Cerebellar nuclear complex (tissue), 1 donor: ENCODE results near the gene ROCK2.

ENCODE experiments used
- DNase-seq, 2 experiments: peaks; one replicate each; lab custom pipeline; 2025; lab: John Stamatoyannopoulos, UW

ROCK2 gene

GRCh38 chr2:11310212-11310611, 34.2 kb downstream of the ROCK2 start:
- no peak for DNase-seq

DNA sequence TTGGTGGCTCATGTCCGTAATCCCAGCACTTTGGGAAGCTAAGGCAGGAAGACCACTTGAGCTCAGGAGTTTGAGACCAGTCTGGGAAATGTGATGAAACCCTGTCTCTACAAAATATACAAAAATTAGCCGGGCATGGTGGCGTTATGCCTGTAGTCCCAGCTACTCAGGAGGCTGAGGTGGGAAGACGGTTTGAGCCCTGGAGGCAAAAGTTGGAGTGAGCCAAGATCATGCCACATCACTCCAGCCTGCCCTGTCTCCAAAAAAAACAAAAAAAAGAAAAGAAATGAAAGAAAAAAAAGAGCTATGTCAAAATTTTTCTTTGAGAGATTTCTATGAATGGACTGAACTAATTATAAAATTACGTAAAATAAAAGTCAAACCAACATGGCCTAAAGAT, 34.7 kb downstream of the ROCK2 start:
- DNase-seq, result no peak

DNA sequence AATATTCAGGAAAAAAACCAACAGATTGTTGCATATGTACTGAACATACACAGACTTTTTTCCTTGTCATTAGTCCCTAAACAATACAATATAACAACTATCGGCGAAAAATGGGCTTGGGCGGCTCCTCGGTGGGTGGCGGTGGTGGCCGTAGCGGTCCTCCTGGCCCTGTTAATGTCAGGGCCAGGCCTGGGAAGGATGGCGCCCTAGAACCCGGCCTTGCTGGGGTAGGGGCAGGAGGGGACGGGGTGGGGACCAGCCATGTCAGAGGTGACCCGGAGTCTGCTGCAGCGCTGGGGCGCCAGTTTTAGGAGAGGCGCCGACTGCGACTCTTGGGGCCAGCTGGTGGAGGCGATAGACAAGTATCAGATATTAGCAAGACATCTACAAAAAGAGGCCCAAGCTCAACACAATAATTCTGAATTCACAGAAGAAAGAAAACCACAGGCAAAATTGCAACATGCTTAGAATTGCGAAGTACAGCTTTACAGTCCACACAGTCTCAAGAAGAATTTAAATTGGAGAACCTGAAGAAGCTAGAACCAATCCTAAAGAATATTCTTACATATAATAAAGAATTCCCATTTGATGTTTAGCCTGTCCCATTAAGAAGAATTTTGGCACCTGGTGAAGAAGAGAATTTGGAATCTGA, 36.5 kb downstream of the ROCK2 start:
- DNase-seq, result no peak

DNA sequence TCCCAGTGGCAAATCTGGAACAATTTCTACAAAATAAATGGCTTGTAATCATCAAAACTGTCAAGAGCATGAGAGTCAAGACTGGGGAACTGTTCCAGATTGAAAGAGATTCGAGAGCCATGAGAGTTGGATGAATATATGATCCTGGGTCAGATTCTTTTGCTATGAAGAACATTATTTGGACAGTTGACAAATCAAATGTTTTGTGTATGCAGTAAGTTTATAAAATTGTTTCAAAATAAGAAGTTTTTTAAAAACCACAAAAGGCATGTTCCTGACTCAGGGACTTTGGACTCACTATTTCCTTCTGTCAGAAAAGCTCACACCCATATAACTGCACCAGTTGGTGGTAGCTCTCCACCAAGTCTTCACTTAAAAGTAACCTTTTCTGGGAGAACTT, 38.5 kb downstream of the ROCK2 start:
- DNase-seq, result no peak

DNA sequence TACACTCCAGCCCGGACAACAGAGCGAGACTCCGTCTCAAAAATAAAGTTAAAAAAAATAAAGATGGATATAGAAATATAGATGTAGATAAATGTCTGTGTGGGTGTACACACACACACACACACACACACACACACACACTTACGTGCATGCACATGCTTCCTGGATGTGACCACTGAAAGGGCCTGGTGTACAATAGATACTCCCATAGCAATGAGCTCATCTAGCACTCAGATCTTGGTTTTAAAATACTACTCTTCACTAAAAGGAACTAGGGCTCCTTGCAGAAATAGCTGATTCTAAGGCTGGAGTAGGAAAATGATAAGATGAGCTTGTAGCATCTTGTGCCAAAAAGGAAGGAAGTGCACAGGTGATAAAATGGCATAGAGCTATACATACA, 39.1 kb downstream of the ROCK2 start:
- DNase-seq, result no peak

GRCh38 chr2:11304476-11304875, 40.0 kb downstream of the ROCK2 start:
- DNase-seq, result no peak

DNA sequence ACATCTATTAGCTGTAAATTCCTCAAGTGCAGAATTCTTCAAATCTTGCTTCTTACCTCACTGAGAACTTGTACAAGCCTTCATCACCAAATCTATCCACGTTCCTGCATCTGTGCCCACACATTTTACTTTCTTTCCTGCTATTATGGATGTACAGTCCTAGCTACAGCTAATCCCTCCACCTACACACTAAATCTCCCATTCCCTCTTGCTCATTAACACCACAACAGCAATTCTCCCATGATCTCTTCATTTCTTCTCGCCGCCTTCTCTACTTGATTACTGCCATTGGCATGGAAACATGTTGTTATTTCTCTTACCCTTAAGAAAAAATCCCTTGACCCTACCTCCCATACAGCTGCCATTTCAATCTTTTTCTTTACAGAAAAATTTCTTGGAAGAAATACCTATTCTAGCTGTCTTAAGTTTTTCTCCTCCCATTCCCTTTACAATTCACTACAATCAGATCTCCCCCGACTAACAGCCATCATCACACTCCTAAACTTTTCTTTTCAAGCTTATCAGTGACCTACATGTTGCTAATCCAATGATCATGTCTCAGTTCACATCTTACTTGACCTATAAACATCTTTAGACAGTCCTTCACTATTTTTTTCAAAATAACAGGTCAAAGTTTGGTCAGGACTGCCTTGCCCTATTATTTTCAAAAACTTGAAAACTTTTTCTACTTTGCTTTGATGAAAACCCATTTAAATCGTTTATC, 41.0 kb downstream of the ROCK2 start:
- no peak for DNase-seq

GRCh38 chr2:11299439-11299838, 45.0 kb downstream of the ROCK2 start:
- DNase-seq, result no peak

DNA sequence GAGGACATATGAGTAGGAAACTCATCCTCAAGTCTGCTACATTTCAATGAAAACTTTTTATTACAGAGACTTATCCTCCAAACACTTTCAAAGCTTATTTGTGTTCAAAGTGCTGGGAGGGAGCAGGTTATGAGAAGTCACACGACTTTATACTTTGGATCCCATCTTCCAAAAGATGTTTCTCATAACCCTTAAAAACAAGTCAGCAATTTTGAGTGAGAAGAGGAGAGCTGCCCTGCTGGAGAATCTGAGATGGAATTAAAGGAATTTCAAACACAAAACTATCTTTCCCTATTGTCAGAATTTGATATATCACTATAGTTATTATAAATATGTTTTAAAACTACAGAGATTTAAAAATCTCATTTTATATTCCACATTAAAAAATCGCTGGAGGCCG, 45.8 kb downstream of the ROCK2 start:
- DNase-seq, result no peak

DNA sequence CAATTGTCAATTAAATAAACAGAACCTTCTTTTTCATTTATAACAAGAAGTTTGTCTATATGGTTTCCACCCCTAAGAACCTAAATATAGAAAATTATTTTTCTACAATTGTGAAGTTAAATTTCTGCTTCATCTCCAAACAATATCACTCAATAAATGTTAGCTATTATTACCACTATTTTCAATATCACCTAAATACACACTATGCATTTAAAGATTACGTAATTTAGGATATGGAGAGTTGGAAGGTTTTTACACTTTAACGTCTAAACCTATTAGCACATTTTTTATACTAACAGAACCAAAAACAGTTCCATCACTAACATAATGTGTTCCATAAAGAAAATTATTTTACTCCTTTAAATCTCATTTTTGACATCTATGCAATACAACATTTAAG, 48.0 kb downstream of the ROCK2 start:
- DNase-seq, result no peak

DNA sequence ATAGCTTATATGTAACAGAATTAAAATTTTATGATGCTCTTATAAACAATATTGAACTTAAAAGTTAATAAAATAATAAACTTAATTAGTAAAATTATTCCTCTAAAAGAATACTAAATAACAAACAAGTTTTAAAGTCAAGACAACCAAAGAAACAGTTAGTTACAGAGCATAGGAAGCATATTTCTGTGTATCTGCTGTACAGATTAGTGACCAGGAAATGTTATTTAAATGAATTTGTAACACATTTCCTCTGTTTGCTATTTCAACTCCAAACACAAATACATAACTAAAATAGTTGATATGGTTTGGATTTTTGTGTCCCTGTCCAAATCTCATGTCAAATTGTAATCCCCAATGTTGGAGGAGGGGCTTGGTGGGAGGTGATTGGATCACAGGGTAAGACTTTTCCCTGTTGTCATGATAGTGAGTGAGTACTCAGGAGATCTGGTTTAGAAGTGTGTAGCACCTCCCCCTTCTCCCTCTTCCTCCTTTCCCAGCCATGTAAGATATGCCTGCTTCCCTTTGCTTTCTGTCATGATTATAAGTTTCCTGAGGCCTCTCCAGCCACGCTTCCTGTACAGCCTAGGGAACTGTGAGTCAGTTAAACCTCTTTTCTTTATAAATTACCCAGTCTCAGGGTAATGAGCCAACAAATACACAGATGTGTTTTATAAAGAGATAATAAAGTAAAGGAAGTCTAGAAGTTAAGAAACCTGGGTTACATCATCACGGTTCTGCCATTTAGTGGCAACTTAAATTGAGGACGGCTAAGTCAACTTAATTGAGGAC, 51.8 kb downstream of the ROCK2 start:
- DNase-seq, result no peak

DNA sequence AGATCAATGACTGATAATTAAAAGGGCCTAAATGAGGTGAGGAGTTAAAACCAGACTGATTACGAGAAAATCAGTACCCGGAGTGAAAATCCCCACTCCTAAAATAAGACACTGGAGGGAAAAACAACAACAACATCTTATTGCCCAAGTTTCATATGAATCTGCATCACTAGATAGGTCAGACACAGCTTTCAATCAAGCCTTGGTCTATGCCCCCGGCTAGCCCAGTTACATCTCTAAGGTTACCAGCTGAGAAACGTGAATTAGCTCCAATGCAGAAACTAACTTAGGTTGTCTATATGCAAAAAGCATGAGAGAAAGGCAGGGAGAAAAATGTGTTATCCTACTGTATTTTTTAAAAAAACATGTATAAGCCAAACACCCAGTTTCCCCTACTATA, 53.7 kb downstream of the ROCK2 start:
- no peak for DNase-seq

DNA sequence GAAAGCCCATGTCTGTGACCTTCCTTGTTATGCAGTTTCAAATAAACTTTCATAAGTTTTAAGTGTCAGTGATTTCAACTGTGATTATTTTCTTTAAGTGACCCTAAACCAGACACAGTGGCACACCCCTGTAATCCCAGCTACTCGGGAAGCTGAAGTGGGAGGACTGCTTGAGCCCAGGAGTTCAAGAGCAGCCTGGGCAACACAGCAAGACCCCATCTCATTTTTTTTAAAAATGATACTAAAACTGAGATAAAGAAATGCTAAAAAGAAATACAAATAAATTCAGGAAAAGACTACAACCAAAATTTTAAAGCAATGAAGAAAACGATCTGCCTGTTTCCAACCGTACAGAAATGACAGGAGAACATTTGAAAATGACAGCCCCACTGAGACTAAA, 54.2 kb downstream of the ROCK2 start:
- DNase-seq, result no peak

DNA sequence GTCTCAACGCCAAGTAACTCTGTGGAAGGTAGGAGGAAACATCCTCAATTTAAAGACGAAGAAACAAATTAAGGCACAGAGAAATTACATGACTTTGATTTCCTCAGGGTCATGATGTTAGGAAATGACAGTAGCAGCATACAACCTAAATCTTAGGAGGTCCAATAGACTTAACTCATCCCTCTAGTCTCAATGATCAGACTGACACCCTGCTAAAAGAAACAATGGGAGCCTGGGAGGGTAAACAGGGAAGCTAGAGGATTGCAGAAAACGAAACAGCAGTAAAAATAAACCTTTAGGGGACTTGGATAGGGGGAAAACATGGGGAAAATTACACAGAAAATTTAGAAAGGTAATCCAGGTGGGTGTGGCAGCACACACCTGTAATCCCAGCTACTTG, 56.0 kb downstream of the ROCK2 start:
- no peak for DNase-seq

GRCh38 chr2:11286749-11287148, 57.7 kb downstream of the ROCK2 start:
- no peak for DNase-seq

DNA sequence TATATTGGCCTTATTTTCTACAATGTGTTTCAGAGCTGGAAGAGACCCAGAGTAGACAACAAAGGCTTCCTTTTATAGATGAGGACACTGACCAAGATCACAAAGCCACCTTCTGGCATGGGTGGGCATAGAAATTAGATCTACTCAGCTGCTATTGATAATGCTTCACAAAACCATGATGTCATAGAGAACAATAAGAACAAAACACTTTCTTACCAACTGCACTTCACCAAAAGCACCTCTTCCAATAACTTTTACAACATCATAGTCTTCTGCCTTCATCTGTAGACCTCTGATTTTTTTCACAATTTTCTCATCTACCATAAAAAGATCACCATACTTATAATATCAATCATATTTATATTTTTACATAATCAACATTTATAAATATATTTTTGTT, 58.1 kb downstream of the ROCK2 start:
- DNase-seq, result no peak

DNA sequence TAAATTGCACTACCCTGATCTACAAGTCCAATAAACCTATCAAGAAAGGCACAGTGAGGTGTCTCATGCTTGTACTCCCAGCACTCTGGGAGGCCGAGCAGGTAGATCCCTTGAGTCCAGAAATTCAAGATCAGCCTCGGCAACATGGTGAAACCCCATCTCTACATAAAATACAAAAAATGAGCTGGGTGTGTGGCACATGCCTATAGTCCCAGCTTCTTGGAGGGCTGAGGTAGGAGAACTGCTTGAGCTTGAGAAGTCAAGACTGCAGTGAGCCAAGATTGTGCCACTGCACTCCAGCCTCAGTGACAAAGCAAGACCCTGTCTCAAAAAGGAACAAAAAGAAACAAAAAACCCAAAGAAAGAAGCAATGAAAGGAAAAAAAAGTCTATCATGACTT, 58.9 kb downstream of the ROCK2 start:
- no peak for DNase-seq

DNA sequence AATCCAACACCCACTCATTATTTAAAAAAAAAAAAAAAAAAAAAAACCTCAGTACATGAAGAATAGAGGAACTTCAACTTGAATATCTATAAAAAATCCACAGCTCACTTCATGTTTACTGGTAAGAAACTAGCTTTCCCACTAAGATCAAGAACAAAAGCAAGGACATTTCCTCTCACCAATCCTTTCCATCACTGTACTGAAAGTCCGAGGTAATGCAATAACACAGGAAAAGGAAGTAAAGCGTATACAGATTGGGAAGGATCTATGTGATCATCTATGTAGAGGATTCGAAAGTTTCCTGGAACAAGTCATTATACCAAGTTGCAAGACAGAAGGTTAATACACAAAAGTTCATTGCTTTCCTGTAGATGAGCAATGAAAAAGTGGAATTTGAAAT, 63.2 kb downstream of the ROCK2 start:
- DNase-seq, result no peak

DNA sequence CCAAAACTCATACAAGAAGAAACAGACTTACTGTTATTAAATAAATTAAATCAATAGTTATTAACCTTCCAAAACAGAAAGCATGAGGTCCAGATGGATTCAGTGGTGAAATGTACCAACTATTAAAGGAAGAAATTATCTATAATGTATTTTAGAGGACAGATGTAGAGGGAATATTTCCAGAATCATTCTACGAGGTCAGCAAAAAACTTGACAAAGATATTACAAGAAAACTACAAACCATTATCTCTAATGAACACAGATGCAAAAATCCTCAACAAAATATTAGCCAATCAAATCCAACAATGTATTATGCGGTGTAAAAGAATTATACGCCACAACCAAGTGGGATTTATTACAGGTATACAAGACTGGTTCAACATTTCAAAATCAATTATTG, 63.7 kb downstream of the ROCK2 start:
- DNase-seq, result no peak

- DNase-seq, result no peak
Observed at GRCh38 chr2:11279398-11279797, 65.0 kb downstream of the ROCK2 start.

GRCh38 chr2:11278219-11278618, 66.2 kb downstream of the ROCK2 start:
- no peak for DNase-seq

DNA sequence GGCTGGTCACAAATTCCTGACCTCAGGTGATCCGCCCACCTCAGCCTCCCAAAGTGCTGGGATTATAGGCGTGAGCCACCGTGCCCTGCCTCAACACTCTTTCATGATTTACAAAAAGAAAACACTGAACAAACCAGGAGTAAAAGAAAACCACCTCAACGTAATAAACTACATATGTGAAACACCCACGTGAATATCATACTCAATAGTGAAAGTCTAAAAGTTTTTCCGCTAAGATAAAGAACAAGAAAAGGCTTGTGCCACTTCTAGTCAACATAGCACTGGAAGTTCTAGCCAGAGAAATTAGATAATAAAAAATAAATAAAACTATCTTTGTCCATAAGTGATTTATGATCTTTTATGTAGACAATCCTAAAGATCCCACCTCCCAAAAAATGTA, 68.5 kb downstream of the ROCK2 start:
- no peak for DNase-seq

- DNase-seq, result no peak
Observed at GRCh38 chr2:11270891-11271290, 73.5 kb downstream of the ROCK2 start.
